GM18502 (cell line): ENCODE results near the gene MCM8.
A peak's percentile ranks its signal among the peaks of the same experiment; 100 is the strongest.
"Not testable (repeated sequence)": the region's sequence is repeated elsewhere in the genome, so short reads cannot be mapped to it uniquely, and the experiment has no call there.

ENCODE experiments used
- ATAC-seq: cut with Tn5 transposase; IDR thresholded peaks from one replicate; pipeline ENCODE4 v1.9.1; 2021; ENCODE audit warnings: mild to moderate bottlenecking; ENCODE audit not compliant: unreplicated experiment, poor library complexity

Gene MCM8

GRCh38 chr20:5991623-5992441, 41.4 kb downstream of the MCM8 start:
- ATAC-seq: no peak

DNA sequence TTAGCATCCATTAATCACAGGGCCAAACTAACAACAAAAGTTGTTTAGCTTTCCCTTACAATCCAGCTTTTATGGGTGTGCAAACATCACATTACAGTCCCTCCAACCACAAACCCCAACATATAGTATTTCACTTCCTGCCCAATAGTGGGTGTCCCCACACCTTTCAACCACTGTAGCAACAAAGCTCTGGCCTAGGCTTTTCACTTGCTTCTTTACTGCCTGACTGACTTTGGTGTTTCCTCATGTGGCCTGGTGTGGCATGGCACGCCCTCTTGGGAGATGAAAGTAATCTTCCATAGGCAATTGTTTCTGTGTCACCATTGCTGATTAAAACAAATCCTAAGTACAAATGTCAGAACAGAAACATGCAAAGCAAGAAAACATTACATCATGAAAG, 46.3 kb downstream of the MCM8 start:
- peak; percentile 97 for ATAC-seq

- ATAC-seq: no peak
These were observed 49.3 kb downstream of the MCM8 start for GRCh38 chr20:5999783-6000182.

- no peak for ATAC-seq
These were observed 50.4 kb downstream of the MCM8 start for GRCh38 chr20:6000871-6001270.

- ATAC-seq: peak; percentile 1
These were observed 56.1 kb downstream of the MCM8 start for GRCh38 chr20:6006603-6006949.

DNA sequence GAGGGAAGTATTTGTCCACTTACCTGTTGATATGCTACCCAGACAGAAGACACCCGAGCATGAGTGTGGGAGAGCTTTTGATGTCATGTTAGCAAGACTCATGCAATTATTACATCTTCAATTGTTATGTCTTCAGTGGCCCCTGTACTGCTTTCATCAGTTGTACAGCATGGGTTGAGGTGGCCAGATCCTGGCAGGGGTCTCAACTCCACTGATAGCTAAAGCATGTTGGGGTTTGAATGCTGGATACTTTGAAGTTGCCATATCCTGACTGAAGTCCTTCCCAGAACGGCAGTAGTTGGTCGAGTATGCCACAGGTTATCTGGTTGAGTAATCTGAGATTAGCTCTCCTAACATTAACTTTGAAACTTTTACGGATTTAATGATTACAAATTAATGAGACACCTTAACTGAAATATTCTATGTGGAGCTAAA, 56.7 kb downstream of the MCM8 start:
- no peak for ATAC-seq

DNA sequence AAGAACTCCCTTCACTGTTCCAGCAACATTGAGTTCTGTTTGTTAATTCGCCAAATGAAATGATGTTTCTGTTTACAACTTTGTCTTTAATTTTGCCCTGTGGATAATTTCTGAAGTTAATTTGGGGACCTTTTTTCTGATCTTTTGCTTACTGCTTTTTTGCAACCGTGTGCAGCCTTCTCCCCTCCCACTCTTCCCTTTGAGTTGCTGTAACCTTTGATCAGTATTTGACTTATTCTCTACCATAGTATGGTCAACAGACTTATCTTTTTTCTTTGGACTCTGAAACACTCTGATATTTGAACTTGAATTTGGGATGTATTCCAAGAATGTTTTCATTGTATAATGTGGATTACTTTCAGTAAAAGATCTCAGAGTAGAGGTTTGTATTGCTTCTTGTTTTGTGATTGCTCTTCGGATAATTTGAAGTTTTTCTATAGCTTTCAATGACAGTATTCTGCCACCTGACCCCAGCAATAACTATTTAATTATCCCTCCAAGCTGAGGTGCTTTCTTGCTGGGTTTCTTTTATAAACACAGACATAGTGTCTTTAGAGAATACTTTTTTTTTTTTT, 57.2 kb downstream of the MCM8 start:
- ATAC-seq: no peak

GRCh38 chr20:6008254-6008653, 57.8 kb downstream of the MCM8 start:
- no peak for ATAC-seq

GRCh38 chr20:6012179-6012578, 61.7 kb downstream of the MCM8 start:
- ATAC-seq: no peak

GRCh38 chr20:6014017-6014416, 63.6 kb downstream of the MCM8 start:
- no peak for ATAC-seq

DNA sequence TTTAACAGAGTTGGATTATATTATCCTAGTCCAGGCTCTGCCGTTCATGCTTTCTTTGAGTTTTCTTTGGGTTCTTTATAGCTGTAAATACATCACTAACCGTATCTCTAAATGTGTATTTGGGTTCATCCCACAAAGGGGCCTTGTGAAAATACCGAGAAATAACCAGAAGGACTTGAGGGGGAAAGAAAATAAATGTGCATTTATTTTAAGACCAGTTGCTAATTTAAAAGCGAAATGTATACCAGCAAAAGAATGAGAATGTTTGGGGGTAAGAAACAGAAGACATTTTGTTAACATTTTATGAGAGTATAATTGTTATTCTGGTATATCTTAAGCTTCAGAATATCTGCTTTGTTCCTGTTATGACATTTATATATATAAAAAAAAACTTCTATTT, 64.5 kb downstream of the MCM8 start:
- no peak for ATAC-seq

DNA sequence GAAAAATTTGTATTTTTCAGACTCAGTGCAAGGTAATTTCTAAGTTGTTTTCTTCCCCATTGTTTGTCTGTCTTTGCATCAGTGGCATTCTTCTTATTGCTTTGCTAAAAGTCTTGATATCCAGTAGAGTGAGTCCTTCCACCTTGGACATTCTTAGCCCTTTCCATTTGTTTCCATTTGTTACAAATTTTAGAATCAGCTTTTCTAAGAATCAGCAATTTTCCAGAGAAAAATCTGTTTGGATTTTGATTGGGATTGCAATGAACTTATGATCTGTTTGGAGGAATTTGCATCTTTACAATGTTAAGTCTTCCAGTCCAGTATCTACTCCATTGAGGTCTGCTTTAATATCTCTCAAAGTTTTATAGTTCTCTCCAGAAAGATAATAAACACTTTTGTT, 67.0 kb downstream of the MCM8 start:
- no peak for ATAC-seq

DNA sequence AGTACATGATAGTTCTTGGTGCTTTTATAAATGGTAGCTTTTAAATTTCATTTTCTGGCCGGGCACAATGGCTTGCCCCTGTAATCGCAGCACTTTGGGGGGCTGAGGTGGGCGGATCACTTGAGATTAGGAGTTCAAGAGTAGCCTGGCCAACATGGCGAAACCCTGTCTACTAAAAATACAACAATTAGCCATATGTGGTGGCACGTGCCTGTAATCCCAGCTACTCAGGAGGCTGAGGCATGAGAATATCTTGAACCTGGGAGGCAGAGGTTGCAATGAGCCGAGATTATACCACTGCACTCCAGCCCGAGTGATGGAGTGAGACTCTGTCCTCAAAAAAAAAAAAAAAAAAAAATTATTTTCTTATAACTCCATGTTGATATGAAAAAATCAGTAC, 67.4 kb downstream of the MCM8 start:
- no peak for ATAC-seq

DNA sequence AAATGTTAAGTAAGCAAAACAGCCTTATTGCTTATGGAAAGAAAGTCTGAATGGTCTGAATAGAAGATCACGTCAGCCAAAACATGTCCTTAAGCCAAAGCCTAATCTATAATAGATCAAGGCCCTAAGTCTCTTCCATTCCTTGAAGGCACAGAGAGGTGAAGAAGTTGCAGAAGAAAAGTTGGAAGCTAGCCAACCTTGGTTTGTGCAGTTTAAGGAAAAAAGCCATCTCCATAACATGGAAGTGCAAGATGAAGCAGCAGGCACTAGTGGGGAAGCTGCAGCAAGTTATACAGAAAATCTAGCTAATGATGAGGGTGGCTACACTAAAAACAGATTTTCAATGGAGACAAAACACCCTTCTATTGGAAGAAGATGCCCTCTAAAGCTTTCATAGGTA, 74.3 kb downstream of the MCM8 start:
- no peak for ATAC-seq

GRCh38 chr20:6026051-6026450, 75.6 kb downstream of the MCM8 start:
- no peak for ATAC-seq

- ATAC-seq: no peak
These were observed 78.4 kb downstream of the MCM8 start for GRCh38 chr20:6028818-6029217.

- no peak for ATAC-seq
These were observed 79.1 kb downstream of the MCM8 start for GRCh38 chr20:6029538-6029937.

DNA sequence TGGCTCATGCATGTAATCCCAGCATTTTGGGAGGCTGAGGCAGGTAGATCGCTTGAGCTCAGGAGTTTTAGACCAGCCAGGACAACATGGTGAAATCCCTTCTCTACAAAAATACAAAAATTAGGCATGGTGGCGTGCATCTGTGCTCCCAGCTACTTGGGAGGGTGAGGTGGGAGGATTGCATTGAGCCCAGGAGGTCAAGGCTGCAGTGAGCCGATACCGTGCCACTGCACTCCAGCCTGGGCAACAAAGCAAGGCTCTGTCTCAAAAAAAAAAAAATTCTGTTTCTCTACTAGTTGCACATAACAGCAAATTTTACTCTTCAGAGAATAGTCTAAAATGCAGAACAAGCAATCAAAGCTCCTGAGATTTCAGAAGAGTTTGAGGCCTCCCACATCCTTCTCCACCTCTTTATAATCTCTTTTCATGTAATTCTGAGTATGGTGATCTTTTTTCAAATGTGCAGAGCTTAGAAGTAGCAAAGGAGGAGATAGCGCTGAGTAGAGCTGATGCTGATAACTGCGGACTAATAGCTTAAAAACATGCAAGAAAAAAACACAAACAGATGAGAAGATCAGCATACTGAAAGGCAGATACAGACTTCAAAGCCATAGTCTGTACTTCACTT, 80.1 kb downstream of the MCM8 start:
- ATAC-seq: no peak

DNA sequence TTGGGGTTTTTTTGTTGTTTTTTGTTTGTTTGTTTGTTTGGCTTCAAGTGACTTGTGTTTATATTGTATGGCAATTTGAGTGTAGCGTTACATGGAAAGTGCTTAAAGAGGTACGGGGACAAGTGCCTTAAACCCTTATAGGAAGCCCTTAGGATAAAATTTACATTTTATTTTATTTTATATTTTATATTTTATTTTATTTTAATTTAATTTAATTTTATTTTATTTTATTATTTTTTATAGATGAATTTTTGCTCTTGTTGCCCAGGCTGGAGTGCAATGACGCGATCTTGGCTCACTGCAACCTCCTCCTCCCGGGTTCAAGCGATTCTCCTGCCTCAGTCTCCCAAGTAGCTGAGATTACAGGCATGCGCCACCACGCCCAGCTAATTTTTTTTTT, 82.5 kb downstream of the MCM8 start:
- ATAC-seq: not testable (repeated sequence)

GRCh38 chr20:6034134-6034969, 83.9 kb downstream of the MCM8 start:
- ATAC-seq: no peak

DNA sequence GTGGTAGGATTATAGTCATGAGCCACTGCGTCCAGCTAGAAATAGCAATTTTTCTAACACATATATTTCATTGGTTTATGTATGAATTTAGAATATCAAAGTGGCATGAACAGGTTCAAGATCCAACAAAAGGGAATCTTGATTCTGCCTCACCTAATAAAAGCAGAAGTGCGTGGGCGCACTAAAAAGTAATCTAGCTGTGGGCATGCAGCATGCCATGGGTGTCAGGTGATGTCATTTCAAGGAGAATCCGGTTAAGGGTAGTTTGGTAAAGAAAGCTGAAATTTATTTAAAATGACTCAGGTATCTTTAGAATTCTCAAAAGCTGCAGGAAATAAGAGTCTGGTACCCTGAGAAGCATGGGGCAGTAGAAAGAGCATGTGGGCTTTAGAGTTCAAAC, 85.8 kb downstream of the MCM8 start:
- ATAC-seq: no peak
